Measurements from ENCODE around the gene FBLN1. TPM values are rescaled to one million over a fixed set of nuclear protein-coding genes. Genes with fewer than 3 reads are reported as not detected.

FBLN1 gene
- total RNA-seq, 1 donor from 2014 or later: not detected

- ATAC-seq (ENCODE audit: low read depth) (no peak), DNase-seq (no peak)
- intact Hi-C loops (cut with micrococcal nuclease): no loop called here
- ChIA-PET POLR2A (no interaction called here), CTCF (no interaction called here)
- Mint-ChIP-seq H3K4me1 (no peaks in the 10 kb centered on the region), H3K27me3 (peaks cover 4% of the 10 kb centered on the region), H3K9me3 (no peaks in the 10 kb centered on the region), H3K36me3 (ENCODE audit: low read depth) (no peaks in the 10 kb centered on the region), H3K4me3 (no peak overlapping the region), H3K27ac (no peak overlapping the region)
- no peak for TF ChIP-seq CTCF (IDR thresholded peaks at IDR 0.05)
These were observed 24.8 kb downstream of the FBLN1 start for GRCh38 chr22:45527456-45527855.

DNA sequence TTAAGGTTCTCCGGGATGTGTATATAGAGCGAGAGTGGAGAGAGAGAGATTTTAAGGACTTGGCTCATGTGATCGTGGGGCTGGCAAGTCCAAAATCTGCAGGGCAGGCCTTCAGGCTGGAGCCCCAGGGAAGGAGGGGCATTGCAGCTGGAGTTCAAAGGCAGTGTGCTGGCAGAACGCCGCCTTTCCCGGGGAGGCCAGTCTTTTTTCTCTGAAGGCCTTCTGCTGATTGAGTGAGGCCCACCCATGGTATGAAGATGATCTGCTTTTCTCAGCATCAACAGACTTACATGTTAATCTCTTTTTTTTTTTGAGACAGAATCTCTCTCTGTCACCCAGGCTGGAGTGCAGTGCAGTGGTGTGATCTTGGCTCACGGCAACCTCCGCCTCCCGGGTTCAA lies 25.4 kb downstream of the FBLN1 start:
- H3K36me3 Mint-ChIP-seq (ENCODE audit: low read depth): no peaks in the 10 kb centered on the region
- ChIA-PET CTCF (no interaction called here), POLR2A (no interaction called here)
- ATAC-seq (ENCODE audit: low read depth) (no peak), DNase-seq (no peak)
- H3K9me3 Mint-ChIP-seq: no peaks in the 10 kb centered on the region
- no peaks in the 10 kb centered on the region for H3K4me1 Mint-ChIP-seq
- H3K27me3 Mint-ChIP-seq: peaks cover 2% of the 10 kb centered on the region
- no peak overlapping the region for H3K27ac Mint-ChIP-seq
- H3K4me3 Mint-ChIP-seq: no peak overlapping the region
- intact Hi-C loops (cut with micrococcal nuclease): no loop called here
- no peak for TF ChIP-seq CTCF (IDR thresholded peaks at IDR 0.05)

- Mint-ChIP-seq H3K27ac (no peak overlapping the region), H3K27me3 (peaks cover 2% of the 10 kb centered on the region), H3K36me3 (ENCODE audit: low read depth) (no peaks in the 10 kb centered on the region), H3K4me3 (no peak overlapping the region), H3K4me1 (no peaks in the 10 kb centered on the region), H3K9me3 (no peaks in the 10 kb centered on the region)
- ATAC-seq (ENCODE audit: low read depth): no peak
- POLR2A ChIA-PET: no interaction called here
- intact Hi-C loops (cut with micrococcal nuclease): no loop called here
- CTCF ChIA-PET: no interaction called here
- no peak for TF ChIP-seq CTCF (IDR thresholded peaks at IDR 0.05)
- no peak for DNase-seq
These were observed 26.4 kb downstream of the FBLN1 start for GRCh38 chr22:45529105-45529504.

DNA sequence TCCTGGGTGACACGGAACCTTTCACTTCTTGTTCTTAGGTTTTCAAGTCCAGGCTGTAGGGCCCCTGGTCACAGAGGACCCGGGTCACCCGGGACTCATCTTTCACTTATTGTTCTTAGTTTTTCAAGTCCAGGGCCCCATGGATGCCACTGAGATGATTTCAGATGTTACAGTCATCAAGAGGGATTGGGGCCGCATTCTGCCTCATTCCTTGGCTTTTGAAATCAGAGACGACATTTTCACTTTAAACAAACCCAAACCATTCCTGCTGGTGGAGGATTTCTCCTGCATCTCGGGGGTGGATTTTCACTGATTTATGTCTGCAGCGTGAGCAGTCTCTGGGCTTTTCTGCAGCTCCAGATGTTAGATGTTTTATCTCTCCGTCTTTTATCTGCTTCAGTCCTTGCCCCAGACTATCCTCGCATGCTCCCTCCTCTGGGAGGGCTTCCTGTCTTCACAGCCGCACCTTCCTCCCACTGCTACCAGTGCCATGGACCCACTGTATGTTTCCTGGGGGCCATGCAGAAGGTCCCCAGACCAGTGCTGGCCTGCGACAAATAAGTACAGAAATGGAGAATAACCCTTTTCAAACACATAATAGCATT lies 27.4 kb downstream of the FBLN1 start:
- Mint-ChIP-seq H3K4me1 (no peaks in the 10 kb centered on the region), H3K4me3 (no peak overlapping the region), H3K27ac (no peak overlapping the region), H3K27me3 (peaks cover 2% of the 10 kb centered on the region), H3K36me3 (ENCODE audit: low read depth) (no peaks in the 10 kb centered on the region), H3K9me3 (no peaks in the 10 kb centered on the region)
- no peak for TF ChIP-seq CTCF (IDR thresholded peaks at IDR 0.05)
- no peak for DNase-seq
- no peak for ATAC-seq (ENCODE audit: low read depth)
- POLR2A ChIA-PET: no interaction called here
- CTCF ChIA-PET: no interaction called here
- intact Hi-C loops (cut with micrococcal nuclease): no loop called here

GRCh38 chr22:45531441-45532234 lies 29.0 kb downstream of the FBLN1 start:
- Mint-ChIP-seq H3K4me3 (no peak overlapping the region), H3K36me3 (ENCODE audit: low read depth) (no peaks in the 10 kb centered on the region), H3K27me3 (peaks cover 2% of the 10 kb centered on the region), H3K4me1 (no peaks in the 10 kb centered on the region), H3K27ac (no peak overlapping the region), H3K9me3 (no peaks in the 10 kb centered on the region)
- ChIA-PET CTCF (no interaction called here), POLR2A (no interaction called here)
- DNase-seq (no peak), ATAC-seq (ENCODE audit: low read depth) (no peak)
- intact Hi-C loops (cut with micrococcal nuclease): no loop called here
- no peak for TF ChIP-seq CTCF (IDR thresholded peaks at IDR 0.05)

Data from activated B cell treated with CpG ODN at 0.5 μM for 24 hours (primary cell).